A549 (cell line): ENCODE data around the gene SYNC. TPM values are rescaled to one million over a fixed set of nuclear protein-coding genes. Genes with fewer than 3 reads are reported as not detected.

Experiments
- ATAC-seq, 2 experiments: fragments of 200-7000 bp in 1 of 2; fragments of >200 bp in 1 of 2; cut with Nextera tagmentation in 1 of 2; cut with Tn5 transposase in 1 of 2; 3 replicates each; pipeline versions ENCODE4 v1.8.0 to v1.9.1; 2018 to 2020; ENCODE audit warnings: mild to moderate bottlenecking in 1 of 2, moderate library complexity in 1 of 2
- CTCF ChIA-PET: fragments of 300-600 bp; sonication (Branson Sonifier 250); formaldehyde crosslinking; extraction: SDS; loops from one replicate; lab custom pipeline; 2021; ENCODE audit warnings: antibody characterized with exemption, inconsistent platforms; lab: Yijun Ruan, JAX
- POLR2A ChIA-PET: fragments of 350-600 bp; formaldehyde crosslinking; extraction: SDS; loops from one replicate; lab custom pipeline; 2021; ENCODE audit warnings: antibody characterized with exemption, inconsistent platforms; lab: Yijun Ruan, JAX
- DNase-seq, 2 experiments: peaks; one replicate each; pipeline versions ENCODE4 v3.0.0 to v3.0.0-alpha.2; 2011 to 2016; ENCODE audit warnings: low read depth in 1 of 2, low spot score in 1 of 2
- FAIRE-seq: peaks from 2 replicates; lab custom pipeline; 2011; peaks lifted over from hg19 to GRCh38; lab: Jason Lieb, UNC
- H3K27ac ChIP-seq, 2 experiments: fragments of >200 bp; sonication (Bioruptor Twin); formaldehyde crosslinking; 3 replicates each; pipeline ENCODE4 v1.5.1; 2016 to 2017
- H3K4me1 ChIP-seq: fragments of >200 bp; sonication (Bioruptor Twin); formaldehyde crosslinking; 3 replicates; pipeline ENCODE4 v1.6.1; 2016
- H3K4me2 ChIP-seq: fragments of >200 bp; sonication (Bioruptor Twin); formaldehyde crosslinking; 3 replicates; pipeline ENCODE4 v1.6.1; 2016
- H3K4me3 ChIP-seq: fragments of >200 bp; sonication (Bioruptor Twin); formaldehyde crosslinking; 3 replicates; pipeline ENCODE4 v1.5.1; 2016
- H3K9me3 ChIP-seq: fragments of >200 bp; sonication (Bioruptor Twin); formaldehyde crosslinking; 3 replicates; pipeline ENCODE4 v1.6.1; 2016
- CBX2 ChIP-seq: fragments of 200-600 bp; sonication (generic); IDR thresholded peaks from 2 replicates; pipeline ENCODE4 v1.6.1; 2016; ENCODE audit warnings: low read depth, mild to moderate bottlenecking, borderline replicate concordance
- CEBPB ChIP-seq, 2 experiments: fragments of >200 bp in 1 of 2; sonication (Bioruptor Twin) in 1 of 2; formaldehyde crosslinking in 1 of 2; IDR thresholded peaks; 2 replicates each; pipeline ENCODE4 v1.6.1; 2012 to 2016
- EP300 ChIP-seq, 2 experiments: fragments of >200 bp; sonication (Bioruptor Twin); formaldehyde crosslinking; IDR thresholded peaks; 2 replicates in 1 of 2; 3 replicates in 1 of 2; pipeline ENCODE4 v1.6.1; 2016 to 2017
- HDAC2 ChIP-seq: fragments of 200-600 bp; sonication (generic); IDR thresholded peaks from 2 replicates; pipeline ENCODE4 v1.6.1; 2016
- PHF8 ChIP-seq: fragments of 200-600 bp; sonication (generic); IDR thresholded peaks from 2 replicates; pipeline ENCODE4 v1.6.1; 2016; ENCODE audit warnings: low read depth, mild to moderate bottlenecking, antibody characterized with exemption, moderate library complexity, borderline replicate concordance
- POLR2A ChIP-seq: IDR thresholded peaks from 2 replicates; pipeline ENCODE4 v1.6.1; 2012; ENCODE audit warnings: mild to moderate bottlenecking, low read length
- RARB ChIP-seq: fragments of 250-450 bp; sonication (Bioruptor Pico); IDR thresholded peaks from 2 replicates; pipeline ENCODE4 v1.8.0; 2021; ENCODE audit warnings: mild to moderate bottlenecking, moderate library complexity
- TFCP2L1 ChIP-seq: fragments of 250-450 bp; sonication (Bioruptor Pico); IDR thresholded peaks from 2 replicates; pipeline ENCODE4 v1.5.0; 2021; ENCODE audit warnings: mild to moderate bottlenecking
- ZSCAN20 ChIP-seq: fragments of 250-450 bp; sonication (Bioruptor Pico); IDR thresholded peaks from 2 replicates; pipeline ENCODE4 v1.8.0; 2022; ENCODE audit warnings: mild to moderate bottlenecking, moderate library complexity
- WGBS: methylation state at CpG from one replicate; pipeline ENCODE4 v1.1.6; 2017; ENCODE audit errors: missing lambda C conversion rate; 5-methylcytosine and 5-hydroxymethylcytosine counted together
- polyA plus RNA-seq, 4 experiments: library from polyadenylated mRNA; depleted of rRNA in 3 of 4; stranded (reverse); fragments of >200 nt; fragmentation: RNase III in 1 of 4; extraction: RNeasy Plus Mini Kit Qiagen cat#74134 plus additional on column Dnase treatment in 1 of 4; gene quantifications; 2 replicates in 3 of 4; 3 replicates in 1 of 4; pipeline ENCODE4 v1.2.3, GENCODE V29; 2011 to 2017
- TF ChIP-seq, protein P1 (sequence below): fragments of 150-350 bp; IDR thresholded peaks from 2 replicates; pipeline ENCODE4 v1.6.1; 2014; ENCODE audit warnings: low read depth, mild to moderate bottlenecking, low read length
- TF ChIP-seq, protein P2 (sequence below): fragments of 450-650 bp; IDR thresholded peaks from 2 replicates; pipeline ENCODE4 v1.6.1; 2014; ENCODE audit warnings: antibody characterized with exemption
- TF ChIP-seq, protein P3 (sequence below): fragments of 250-450 bp; sonication (Bioruptor Pico); IDR thresholded peaks from 2 replicates; pipeline ENCODE4 v1.5.0; 2021; ENCODE audit warnings: mild to moderate bottlenecking, moderate library complexity, borderline replicate concordance
- TF ChIP-seq, protein P4 (sequence below): IDR thresholded peaks from 2 replicates; pipeline ENCODE4 v1.6.1; 2012; ENCODE audit warnings: low read depth, borderline replicate concordance

Gene SYNC
- polyA plus RNA-seq, 2 of the 4 experiments (the other 2 are of a cell fraction), result 7.7 to 12.0 TPM

DNA sequence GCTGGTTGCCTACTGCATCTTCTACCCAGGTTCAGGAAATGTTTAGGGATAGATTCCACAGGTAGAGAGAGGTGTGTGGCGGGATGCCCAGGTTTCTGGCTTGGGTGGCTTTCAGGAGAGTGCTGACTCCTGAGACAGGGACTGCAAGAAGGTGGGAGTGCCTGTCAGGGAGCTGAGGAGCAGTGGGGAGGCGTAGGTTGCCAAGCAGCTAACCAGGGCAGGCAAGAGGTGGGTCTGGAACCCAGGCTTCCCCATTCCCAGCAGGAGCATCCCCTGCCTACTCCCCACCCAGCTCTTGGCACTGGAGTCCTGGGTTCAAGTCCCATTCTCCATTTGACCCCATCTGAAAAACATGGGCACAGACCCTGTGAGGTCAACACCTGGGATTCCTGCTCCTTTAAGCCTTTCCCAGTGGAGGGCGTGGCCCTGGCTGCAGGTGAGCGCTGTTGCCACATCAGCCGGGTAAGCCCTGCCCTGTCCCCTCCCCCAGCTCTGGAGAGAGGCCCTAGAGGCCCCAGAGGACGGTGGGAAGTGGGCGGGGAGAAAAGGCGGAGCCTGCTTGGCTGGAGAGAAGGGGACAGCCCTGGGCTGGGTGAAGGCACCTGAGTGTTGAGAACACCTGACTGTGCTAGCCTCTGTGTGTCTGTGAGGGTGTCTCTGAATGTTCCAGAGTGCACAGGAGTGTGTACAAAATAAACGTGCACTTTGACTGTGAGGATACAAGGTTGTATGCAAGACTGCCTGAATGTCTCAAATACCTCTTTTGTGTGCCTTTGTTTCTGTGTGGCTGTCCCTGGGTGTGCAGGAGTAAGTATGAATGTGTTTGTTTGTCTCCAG lies 14.0 kb upstream of the SYNC start:
- DNase-seq (peak; percentile 65 to 68), FAIRE-seq (no peak)

DNA sequence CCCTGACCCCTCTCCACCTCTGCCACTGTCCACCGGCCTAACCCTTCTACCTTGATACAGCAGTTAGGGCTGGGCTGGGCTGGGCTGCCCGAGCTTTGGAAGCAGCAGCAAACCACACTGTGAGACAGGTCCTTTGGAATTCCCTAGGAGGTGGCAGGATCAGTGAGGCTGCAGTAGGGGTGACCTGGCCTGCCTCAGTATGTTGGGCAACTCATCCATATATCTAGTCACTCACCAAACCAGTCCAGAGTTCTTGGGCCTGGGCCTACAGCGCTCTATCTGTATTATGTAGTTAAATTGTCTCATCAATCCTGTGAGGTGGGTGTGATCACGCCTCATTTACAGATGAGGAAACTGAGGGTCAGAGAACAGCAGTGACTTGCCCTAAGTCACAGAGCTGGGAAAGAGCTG lies 13.3 kb upstream of the SYNC start:
- Histone ChIP-seq H3K4me3 (no peak overlapping the region), H3K9me3 (no peaks in the 10 kb centered on the region), H3K4me2 (peak overlapping the region; percentile 73), H3K4me1 (peaks cover 32% of the 10 kb centered on the region), H3K27ac (peak overlapping the region; percentile 70 to 87)
- POLR2A ChIA-PET, result interaction anchor here (1.1 kb wide), 1 partner anchor 195 kb away, joined by 3 read pairs; no protein-coding TSS in a partner anchor
- no peak for TF ChIP-seq ZSCAN20 (CRISPR knock-in tag)
- DNase-seq (no peak), ATAC-seq (peak; percentile 4 to 15; a peak in 1 of 6 replicates), FAIRE-seq (no peak)
- CTCF ChIA-PET, result interaction anchor here (1.0 to 3.5 kb wide), 6 partner anchors 9 to 61 kb away, joined by 3 to 25 read pairs (median 4); no protein-coding TSS in a partner anchor
- WGBS, result 66% methylated on average over 4 of the region's 4 CpGs

More for the DNA sequence above, 14.0 kb upstream of the SYNC start:
- peak overlapping the region; percentile 70 to 87 for H3K27ac ChIP-seq
- H3K4me2 ChIP-seq, result peak overlapping the region; percentile 73
- 38% methylated on average over 4 of the region's 9 CpGs for WGBS
- POLR2A ChIA-PET, result interaction anchor here (1.1 kb wide), 1 partner anchor 196 kb away, joined by 3 read pairs; no protein-coding TSS in a partner anchor
- peak; percentile 81 to 83 for ATAC-seq
- no peaks in the 10 kb centered on the region for H3K9me3 ChIP-seq
- 0 out of 3 replicates have a peak overlapping the region, but pooled peaks have one; percentile 17 for H3K4me3 ChIP-seq
- peaks cover 30% of the 10 kb centered on the region for H3K4me1 ChIP-seq
- TF ChIP-seq, protein P1, sequence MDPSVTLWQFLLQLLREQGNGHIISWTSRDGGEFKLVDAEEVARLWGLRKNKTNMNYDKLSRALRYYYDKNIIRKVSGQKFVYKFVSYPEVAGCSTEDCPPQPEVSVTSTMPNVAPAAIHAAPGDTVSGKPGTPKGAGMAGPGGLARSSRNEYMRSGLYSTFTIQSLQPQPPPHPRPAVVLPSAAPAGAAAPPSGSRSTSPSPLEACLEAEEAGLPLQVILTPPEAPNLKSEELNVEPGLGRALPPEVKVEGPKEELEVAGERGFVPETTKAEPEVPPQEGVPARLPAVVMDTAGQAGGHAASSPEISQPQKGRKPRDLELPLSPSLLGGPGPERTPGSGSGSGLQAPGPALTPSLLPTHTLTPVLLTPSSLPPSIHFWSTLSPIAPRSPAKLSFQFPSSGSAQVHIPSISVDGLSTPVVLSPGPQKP, result no peak
- TF ChIP-seq PHF8 (no peak), HDAC2 (no peak), RARB (no peak), CEBPB (IDR thresholded peaks at IDR 0.05) (peak; percentile 19 to 66; a peak in 3 of 4 replicates), EP300 (IDR thresholded peaks at IDR 0.05) (no peak), POLR2A (0 out of 2 replicates have a peak, but pooled peaks have one; percentile 16), TFCP2L1 (no peak)
- TF ChIP-seq, protein P2, sequence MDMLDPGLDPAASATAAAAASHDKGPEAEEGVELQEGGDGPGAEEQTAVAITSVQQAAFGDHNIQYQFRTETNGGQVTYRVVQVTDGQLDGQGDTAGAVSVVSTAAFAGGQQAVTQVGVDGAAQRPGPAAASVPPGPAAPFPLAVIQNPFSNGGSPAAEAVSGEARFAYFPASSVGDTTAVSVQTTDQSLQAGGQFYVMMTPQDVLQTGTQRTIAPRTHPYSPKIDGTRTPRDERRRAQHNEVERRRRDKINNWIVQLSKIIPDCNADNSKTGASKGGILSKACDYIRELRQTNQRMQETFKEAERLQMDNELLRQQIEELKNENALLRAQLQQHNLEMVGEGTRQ, result no peak
- CTCF ChIA-PET, result interaction anchor here (1.0 to 3.5 kb wide), 5 partner anchors 10 to 57 kb away, joined by 3 to 25 read pairs (median 5); no protein-coding TSS in a partner anchor

DNA sequence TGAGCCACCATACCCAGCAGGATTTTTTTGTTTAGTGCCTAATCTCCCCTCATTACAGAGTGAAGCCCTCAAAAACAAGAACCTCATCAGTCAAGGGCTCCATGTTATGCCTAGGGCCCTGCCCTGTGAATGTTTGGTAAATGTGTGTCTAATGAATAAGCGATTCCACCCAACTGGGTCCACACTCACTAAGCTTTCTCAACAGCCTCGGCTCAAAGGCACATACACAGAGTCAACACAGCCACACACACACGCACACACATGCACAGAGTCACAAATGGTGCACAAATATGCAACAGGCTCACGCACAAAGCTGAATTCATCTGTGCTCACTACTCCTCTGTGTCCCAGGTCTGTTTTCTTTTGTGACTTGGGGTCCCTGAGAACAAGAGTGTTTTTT lies 11.7 kb upstream of the SYNC start:
- CTCF ChIA-PET, result interaction anchor here (1.1 to 3.4 kb wide), 5 partner anchors 17 to 59 kb away, joined by 3 to 25 read pairs (median 10); a partner anchor contains a TSS
- POLR2A ChIA-PET, result interaction anchor here (0.6 kb wide), 1 partner anchor 32 kb away, joined by 3 read pairs; no protein-coding TSS in a partner anchor
- ATAC-seq (no peak), FAIRE-seq (no peak), DNase-seq (peak in 1 of 2 experiments; percentile 54)
- 55% methylated on average over 4 of the region's 4 CpGs for WGBS
- H3K4me3 ChIP-seq, result no peak overlapping the region
- H3K4me2 ChIP-seq, result no peak overlapping the region
- TF ChIP-seq CBX2 (no peak), RARB (no peak), PHF8 (no peak), TFCP2L1 (no peak)
- TF ChIP-seq, protein P3, sequence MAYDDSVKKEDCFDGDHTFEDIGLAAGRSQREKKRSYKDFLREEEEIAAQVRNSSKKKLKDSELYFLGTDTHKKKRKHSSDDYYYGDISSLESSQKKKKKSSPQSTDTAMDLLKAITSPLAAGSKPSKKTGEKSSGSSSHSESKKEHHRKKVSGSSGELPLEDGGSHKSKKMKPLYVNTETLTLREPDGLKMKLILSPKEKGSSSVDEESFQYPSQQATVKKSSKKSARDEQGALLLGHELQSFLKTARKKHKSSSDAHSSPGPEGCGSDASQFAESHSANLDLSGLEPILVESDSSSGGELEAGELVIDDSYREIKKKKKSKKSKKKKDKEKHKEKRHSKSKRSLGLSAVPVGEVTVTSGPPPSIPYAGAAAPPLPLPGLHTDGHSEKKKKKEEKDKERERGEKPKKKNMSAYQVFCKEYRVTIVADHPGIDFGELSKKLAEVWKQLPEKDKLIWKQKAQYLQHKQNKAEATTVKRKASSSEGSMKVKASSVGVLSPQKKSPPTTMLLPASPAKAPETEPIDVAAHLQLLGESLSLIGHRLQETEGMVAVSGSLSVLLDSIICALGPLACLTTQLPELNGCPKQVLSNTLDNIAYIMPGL, result no peak
- TF ChIP-seq, protein P2, result no peak
- TF ChIP-seq, protein P4, sequence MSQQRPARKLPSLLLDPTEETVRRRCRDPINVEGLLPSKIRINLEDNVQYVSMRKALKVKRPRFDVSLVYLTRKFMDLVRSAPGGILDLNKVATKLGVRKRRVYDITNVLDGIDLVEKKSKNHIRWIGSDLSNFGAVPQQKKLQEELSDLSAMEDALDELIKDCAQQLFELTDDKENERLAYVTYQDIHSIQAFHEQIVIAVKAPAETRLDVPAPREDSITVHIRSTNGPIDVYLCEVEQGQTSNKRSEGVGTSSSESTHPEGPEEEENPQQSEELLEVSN, result no peak
- H3K27ac ChIP-seq, result peak overlapping the region; percentile 23 to 24; a peak in 3 of 6 replicates
- peaks cover 32% of the 10 kb centered on the region for H3K4me1 ChIP-seq
- H3K9me3 ChIP-seq, result no peaks in the 10 kb centered on the region
